HG03439 (cell line): ENCODE results near the gene CORO1A.
"Not testable (repeated sequence)": the region's sequence is repeated elsewhere in the genome, so short reads cannot be mapped to it uniquely, and the experiment has no call there.

Experiments used
- ATAC-seq: cut with Tn5 transposase; IDR thresholded peaks from one replicate; pipeline ENCODE4 v1.9.1; 2021; ENCODE audit warnings: mild to moderate bottlenecking, moderate library complexity; ENCODE audit not compliant: unreplicated experiment

Gene CORO1A

DNA sequence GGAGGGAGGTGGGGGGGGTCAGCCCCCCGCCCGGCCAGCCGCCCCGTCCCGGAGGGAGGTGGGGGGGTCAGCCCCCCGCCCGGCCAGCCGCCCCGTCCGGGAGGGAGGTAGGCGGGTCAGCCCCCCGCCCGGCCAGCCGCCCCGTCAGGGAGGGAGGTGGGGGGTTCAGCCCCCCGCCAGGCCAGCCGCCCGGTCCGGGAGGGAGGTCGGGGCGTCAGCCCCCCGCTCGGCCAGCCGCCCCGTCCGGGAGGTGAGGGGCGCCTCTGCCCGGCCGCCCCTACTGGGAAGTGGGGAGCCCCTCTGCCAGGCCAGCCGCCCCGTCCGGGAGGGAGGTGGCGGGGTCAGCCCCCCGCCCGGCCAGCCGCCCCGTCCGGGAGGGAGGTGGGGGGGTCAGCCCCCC lies 14.0 kb upstream of the CORO1A start:
- ATAC-seq, result not testable (repeated sequence)

DNA sequence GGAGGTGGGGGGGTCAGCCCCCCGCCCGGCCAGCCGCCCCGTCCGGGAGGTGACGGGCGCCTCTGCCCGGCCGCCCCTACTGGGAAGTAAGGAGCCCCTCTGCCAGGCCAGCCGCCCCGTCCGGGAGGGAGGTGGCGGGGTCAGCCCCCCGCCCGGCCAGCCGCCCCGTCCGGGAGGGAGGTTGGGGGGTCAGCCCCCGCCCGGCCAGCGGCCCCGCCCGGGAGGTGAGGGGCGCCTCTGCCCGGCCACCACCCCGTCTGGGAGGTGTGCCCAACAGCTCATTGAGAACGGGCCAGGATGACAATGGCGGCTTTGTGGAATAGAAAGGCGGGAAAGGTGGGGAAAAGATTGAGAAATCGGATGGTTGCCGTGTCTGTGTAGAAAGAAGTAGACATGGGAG lies 13.3 kb upstream of the CORO1A start:
- not testable (repeated sequence) for ATAC-seq

DNA sequence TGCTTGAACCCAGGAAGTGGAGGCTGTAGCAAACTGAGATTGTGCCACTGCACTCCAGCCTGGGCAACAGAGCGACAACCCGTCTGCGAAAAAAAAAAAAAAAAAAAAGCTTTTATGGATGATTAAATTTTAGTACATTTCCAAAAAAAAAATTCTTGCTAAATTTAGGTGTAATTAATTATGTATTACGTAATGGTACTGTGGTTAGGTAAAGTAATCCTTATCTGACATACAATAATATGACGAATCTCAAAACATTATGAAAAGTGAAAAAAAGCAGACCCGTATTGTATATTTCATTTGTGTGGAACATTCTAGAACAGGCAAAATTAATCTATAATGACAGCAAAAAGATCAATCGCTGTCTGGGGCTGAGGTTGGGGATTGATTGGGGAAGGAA lies 10.3 kb upstream of the CORO1A start:
- no peak for ATAC-seq

DNA sequence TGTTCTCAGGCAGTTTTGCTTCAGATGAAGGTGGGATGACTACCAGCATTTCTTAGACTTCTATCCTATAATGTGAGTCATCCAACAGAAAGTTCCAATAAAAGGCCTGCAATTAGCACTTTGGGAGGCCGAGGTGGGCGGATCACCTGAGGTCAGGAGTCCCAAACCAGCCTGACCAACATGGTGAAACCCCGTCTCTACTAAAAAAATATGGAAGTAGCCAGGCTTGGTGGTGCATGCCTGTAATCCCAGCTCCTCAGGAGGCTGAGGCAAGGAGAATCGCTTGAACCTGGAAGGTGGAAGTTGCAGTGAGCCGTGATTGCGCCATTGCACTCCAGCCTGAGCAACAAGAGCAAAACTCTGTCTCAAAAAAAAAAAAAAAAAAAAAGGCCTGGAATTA lies 6.5 kb upstream of the CORO1A start:
- not testable (repeated sequence) for ATAC-seq

DNA sequence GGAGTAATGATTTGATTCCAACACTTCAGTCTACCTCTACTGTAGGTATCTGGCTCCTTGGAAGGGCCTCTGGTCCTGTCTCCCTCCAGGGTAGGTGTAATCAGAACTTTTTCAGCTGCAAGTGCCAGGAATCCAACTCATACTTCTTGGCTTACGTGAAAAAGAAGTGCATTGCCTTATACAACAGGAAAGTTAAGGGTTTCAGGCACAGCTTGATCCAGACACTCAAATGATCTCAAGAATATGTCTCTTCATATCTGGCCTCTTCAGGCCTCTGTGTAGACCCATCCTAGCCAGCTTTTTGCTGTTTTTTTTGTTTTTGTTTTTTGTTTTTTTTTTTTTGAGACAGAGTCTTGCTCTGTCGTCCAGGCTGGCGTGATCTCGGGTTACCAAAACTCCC lies 4.2 kb upstream of the CORO1A start:
- ATAC-seq, result no peak

DNA sequence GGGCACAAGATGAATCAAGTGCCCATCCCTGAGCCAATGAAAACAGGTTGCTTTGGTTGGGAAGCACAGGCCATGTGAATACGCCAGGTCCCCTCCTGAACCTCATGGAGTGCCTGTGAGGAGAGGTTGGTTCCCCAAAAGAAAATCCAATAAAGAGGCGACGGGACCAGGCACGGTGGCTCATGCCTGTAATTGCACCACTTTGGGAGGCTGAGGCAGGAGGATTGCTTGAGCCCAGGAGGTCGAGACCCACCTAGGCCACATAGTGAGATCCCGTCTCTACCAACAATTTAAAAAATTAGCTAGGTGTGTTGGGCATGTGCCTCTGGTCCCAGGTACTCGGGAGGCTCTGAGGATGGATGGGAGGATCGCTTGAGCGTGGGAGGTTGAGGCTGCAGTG lies 3.5 kb upstream of the CORO1A start:
- no peak for ATAC-seq

DNA sequence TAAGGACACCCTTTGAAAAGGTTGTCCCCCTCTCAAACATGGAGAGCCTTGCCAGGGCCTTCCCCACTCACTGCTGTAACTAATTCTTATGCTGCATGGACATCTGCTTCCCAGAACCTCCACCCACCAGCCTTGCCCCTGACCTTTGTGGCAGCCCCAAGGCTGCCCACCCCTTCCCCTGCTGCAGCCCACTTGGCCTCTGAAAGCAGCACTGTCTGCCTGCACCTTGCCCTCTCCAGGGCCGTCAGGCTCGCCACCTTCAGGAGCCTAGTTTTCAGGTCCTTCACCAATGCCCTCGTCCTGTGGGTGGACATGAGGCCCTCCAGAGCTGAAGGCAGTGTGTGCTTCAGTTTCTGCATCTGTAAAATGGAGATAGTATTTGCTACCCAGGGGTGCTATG lies 2.7 kb upstream of the CORO1A start:
- no peak for ATAC-seq

DNA sequence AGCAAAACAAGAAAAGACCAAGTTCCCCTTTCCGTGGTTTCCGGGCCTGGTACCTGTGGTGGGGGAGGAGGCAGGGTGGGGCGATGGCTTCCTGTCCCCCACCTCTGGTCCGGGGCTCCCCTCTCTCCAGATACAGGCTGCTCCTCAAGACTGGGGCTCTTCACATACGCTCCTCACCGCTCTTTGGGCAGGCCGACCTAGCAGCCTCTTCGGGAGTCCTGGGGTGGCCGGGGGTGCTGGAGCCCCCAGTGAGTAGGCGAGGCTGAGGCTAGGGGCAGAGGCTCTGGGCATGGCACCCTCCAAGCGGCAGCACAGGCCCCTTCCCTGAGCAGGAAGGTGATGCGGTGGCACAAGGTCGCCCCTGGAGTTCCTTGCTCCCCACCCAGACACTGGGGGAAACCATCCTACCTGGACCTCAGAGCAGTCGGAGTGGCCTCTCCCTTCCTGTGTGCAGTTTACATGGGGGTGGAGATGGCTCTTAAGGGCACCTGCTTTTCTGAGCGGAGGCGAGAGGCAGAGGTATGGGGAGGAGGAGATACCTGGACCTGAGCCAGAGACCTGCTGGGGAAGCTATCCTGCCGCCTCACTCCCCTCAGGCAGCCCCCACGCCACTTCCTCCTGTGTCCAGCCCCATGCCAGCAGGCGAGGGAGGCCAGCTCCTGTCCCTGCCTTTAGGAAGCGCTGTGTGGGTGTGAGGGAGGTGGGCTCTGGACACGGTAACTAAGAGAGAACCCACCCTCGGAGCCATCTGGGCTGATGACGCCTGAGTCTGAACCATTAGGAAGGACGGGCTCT lies 891 bp downstream of the CORO1A start:
- ATAC-seq, result peak; percentile 26

DNA sequence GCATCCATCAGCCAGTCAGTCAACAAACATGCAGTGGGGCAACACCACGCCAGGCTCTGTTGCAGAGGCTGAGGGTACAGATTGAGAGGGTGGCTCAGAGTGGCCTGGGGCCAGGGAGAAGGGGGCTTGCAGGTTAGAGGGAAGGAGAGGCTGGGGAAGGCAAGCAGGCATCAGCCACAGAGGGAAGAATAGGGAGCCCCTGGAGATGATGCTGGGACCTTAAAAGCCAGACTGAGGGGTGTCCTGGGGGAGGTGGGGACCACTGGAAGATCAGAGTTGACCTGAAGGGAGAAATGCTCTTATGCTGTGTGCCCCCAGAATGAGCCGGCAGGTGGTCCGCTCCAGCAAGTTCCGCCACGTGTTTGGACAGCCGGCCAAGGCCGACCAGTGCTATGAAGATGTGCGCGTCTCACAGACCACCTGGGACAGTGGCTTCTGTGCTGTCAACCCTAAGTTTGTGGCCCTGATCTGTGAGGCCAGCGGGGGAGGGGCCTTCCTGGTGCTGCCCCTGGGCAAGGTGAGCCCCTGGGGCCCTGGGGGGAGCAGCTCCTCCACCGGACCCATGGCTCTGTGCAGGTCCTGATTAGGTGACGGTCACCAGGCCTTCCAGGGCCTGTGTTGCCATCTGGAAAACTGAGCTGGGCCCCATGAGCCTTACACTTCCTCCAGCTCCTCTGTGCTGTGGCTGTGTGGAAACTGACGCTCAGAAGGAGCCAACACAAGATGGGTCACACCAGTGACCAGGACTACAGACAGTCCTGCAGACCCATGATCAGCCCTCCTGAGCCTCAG lies 1.7 kb downstream of the CORO1A start:
- no peak for ATAC-seq

DNA sequence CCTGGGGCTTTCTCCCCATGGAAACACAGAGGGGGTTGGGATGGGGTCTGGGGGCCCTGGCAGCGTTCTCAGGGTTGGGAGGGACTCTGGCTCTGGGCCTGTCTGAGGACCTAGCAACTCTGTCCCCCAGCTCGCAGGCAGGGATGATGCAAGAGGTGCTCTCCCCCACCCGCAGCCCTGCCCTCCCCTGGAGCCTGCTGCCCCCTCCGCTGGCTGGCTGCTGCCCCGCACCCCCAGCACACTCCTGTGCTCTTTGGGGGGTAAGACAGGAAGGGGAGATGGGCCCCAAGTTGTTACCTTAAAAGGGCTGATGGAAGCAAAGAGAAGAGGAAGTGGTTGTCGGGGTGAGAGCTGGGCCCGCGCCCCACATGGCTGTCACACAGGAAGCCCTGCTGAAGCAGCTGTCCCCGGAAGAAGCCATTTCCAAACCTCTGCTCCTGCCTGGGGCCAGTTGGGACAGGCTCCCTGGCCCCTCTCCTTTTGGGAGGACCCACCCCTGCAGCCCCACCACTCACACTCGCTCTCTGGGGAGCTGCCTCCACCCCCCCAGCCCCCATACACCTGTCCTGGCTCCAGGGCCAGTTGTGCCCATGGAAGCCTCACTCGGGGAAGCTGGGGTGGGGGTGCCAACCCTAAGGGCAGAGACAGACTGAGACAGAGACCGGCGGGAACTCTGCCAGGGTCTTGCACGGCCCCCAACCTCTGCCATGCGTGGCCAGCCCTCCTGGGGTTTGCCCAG lies 2.5 kb downstream of the CORO1A start:
- no peak for ATAC-seq

DNA sequence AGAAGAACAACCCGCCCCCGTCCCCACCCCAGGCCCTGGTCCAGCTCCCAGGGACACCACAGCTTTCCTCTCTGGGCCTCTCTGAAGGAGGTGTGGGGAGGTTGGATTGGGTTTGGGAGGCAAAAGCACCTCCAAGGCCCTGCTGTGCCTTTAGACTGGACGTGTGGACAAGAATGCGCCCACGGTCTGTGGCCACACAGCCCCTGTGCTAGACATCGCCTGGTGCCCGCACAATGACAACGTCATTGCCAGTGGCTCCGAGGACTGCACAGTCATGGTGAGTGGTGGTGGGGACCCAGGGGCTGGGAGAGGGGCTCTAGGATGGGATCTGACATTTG lies 3.0 kb downstream of the CORO1A start:
- ATAC-seq, result no peak

DNA sequence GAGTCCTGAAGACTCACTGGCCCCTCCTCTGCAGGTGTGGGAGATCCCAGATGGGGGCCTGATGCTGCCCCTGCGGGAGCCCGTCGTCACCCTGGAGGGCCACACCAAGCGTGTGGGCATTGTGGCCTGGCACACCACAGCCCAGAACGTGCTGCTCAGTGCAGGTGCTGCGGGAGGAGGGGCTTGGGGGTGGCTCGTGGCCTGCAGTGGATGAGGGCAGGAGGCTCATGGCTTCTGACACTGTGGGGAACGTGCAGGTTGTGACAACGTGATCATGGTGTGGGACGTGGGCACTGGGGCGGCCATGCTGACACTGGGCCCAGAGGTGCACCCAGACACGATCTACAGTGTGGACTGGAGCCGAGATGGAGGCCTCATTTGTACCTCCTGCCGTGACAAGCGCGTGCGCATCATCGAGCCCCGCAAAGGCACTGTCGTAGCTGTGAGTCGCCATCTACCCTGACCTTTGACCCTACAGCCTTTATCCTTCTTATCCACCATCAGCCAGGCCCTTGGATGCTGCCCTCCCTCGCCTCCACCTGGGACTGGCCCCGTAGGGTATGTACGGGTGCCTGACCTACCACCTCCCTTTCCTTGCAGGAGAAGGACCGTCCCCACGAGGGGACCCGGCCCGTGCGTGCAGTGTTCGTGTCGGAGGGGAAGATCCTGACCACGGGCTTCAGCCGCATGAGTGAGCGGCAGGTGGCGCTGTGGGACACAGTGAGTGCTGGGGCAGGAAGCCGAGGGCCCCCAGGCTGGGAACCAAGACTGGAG lies 3.6 kb downstream of the CORO1A start:
- no peak for ATAC-seq

DNA sequence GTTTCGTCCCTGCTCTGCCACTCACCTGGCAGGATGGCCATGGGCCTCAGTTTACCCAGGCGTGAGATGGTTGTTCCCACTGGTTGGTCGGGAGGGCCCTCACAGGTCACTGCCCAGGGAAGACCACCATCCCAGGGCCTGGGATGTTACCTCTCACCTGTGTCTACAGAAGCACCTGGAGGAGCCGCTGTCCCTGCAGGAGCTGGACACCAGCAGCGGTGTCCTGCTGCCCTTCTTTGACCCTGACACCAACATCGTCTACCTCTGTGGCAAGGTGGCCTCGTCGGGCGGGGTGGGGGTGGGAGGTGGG lies 4.1 kb downstream of the CORO1A start:
- ATAC-seq, result no peak

DNA sequence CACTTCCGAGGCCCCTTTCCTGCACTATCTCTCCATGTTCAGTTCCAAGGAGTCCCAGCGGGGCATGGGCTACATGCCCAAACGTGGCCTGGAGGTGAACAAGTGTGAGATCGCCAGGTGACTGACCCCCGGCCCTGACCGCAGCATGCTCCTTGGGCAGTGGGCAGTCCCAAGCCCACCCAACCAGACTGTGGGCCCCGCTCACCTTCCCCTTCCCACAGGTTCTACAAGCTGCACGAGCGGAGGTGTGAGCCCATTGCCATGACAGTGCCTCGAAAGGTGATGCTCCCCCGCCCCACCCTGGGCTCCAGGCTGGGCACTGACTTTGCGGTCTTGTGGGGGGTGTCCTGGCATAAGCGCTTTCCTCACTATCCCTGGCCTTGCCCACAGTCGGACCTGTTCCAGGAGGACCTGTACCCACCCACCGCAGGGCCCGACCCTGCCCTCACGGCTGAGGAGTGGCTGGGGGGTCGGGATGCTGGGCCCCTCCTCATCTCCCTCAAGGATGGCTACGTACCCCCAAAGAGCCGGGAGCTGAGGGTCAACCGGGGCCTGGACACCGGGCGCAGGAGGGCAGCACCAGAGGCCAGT lies 4.7 kb downstream of the CORO1A start:
- no peak for ATAC-seq

DNA sequence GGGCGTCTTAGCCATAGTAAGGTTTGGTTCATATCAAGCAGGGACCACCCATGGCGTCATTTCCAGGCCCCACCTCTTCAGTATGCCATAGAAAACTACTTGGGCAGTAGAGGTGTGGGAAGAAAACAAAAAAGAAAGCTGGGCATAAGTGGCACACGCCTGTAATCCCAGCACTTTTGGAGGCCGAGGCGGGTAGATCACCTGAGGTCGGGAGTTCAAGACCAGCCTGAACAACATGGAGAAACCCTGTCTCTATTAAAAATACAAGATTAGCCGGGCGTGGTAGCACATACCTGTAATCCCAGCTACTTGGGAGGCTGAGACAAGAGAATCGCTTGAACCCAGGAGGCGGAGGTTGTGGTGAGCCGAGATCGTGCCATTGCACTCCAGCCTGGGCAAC lies 7.8 kb downstream of the CORO1A start:
- not testable (repeated sequence) for ATAC-seq

DNA sequence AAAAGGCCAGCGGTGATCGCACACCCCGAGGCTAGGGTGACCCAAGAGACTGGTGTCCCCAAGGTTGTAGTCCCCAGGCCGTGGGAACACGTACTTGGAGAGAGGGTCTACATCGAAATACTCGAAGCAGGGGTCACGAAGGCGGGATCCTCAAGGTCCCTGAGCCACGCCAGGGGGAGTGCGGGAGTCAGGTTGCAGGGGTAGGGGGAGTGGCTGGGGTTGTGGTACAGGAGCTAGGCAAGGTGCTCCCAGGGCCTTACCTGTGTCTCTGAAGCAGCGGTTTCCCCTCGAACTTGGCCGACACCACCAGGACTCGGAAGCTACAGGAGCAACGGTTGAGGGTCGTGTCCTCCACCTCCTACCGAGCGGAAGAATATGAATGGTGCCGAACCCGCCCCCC lies 9.7 kb downstream of the CORO1A start:
- ATAC-seq, result peak; percentile 12

DNA sequence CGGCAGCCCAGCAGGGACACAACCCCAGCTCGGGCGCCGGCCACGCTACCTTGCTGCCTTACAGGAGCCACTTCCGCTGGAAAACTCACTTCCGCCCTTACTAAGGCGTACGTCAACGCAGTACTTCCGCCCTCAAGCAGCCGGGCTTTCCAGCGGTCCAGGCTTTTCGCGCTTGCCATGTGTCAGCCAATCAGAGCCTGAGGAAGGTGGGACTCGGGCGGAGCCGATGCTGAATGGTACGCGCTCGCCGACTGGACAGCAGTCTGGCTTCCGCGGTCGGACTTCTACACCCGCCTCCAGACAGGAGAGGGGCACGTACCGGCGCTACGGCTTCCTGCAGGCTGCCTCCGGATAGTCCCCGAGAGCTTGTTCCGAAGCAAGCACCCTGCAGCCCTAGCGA lies 10.2 kb downstream of the CORO1A start, which contains the start of the genes BOLA2B and SLX1A:
Gene BOLA2B, minus strand, starts transcription at position 52 of the 400 bp plus-strand sequence. CDS start 71 bp downstream, outside the sequence.
Gene SLX1A, plus strand, starts transcription at position 261 of the 400 bp plus-strand sequence. CDS start 210 bp downstream, outside the sequence.
- ATAC-seq, result peak; percentile 89

DNA sequence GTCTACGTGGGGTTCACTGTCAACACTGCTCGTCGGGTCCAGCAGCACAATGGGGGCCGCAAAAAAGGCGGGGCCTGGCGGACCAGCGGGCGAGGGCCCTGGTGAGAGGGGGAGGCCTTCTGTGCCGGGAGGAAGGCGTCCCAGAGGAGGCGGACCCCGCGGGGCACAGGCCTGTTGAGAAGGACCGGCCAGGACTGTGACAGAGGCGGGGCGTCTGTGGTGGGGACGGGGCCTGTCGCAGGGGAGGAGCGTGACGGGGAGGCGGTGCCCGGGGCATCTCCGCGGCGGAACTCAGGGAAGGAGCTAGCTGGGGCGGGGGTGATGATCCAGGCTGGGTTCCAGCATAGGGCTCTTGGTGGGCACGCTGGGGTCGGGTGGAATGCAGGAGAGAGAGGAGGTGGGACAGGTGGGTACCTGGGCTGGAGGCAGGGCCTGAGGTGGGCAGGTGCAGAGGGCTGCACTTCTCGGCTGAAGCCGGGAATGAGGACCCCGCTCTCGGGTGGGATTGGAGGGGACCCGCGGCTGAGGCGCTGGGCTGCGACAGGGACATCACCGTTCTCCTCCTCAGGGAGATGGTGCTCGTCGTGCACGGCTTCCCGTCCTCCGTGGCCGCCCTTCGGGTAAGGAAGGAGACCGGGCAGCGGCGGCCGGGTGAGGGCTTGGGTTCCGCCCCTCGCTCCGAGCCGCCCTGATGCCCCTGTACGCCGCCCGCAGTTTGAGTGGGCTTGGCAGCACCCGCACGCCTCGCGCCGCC lies 10.9 kb downstream of the CORO1A start:
- ATAC-seq, result peak; percentile 49

DNA sequence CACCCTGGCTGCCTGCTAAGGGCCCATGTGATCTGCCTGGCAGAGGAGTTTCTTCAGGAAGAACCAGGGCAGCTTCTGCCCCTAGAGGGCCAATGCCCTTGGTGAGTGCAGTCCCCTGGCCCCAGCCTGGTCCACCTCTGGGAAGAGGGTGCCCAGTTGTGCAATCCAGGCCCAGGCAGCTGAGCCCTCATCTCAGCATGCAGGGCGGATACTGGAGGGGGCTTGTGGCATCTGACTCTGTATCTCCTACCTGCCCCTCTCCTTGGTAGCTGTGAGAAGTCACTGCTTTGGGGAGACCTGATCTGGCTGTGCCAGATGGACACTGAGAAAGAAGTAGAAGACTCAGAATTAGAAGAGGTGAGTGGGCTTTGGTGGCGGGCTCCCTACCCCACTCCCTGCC lies 13.6 kb downstream of the CORO1A start:
- ATAC-seq, result not testable (repeated sequence)

DNA sequence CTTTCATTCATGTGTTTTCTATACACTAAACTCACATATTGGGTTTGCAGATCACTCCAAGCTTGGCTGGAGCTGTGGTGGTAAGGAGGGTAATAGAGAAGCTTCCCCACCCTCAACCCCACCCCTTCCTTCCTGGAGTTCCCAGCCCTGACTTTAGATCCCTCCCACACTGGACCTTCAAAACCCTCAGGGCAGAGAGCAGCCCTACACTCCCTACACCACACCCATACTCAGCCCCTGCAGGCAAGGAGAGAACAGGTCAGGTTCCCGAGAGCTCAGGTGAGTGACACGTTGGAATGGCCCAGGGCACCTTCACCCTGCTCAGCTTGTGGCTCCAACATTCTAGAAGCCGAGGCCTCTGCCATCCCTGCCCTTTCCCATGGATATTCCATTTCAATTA lies 15.6 kb downstream of the CORO1A start, which contains the start of gene SULT1A3:
Gene SULT1A3, plus strand, starts transcription at position 207 of the 400 bp plus-strand sequence. CDS start 1,474 bp downstream, outside the sequence.
- not testable (repeated sequence) for ATAC-seq
